Measurements from ENCODE around the gene CD33.

GRCh38 chr19:51195316-51195586 lies 29.6 kb upstream of the CD33 start:
- TF ChIP-seq, protein P1, sequence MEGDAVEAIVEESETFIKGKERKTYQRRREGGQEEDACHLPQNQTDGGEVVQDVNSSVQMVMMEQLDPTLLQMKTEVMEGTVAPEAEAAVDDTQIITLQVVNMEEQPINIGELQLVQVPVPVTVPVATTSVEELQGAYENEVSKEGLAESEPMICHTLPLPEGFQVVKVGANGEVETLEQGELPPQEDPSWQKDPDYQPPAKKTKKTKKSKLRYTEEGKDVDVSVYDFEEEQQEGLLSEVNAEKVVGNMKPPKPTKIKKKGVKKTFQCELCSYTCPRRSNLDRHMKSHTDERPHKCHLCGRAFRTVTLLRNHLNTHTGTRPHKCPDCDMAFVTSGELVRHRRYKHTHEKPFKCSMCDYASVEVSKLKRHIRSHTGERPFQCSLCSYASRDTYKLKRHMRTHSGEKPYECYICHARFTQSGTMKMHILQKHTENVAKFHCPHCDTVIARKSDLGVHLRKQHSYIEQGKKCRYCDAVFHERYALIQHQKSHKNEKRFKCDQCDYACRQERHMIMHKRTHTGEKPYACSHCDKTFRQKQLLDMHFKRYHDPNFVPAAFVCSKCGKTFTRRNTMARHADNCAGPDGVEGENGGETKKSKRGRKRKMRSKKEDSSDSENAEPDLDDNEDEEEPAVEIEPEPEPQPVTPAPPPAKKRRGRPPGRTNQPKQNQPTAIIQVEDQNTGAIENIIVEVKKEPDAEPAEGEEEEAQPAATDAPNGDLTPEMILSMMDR (IDR thresholded peaks at IDR 0.05; ENCODE audit: low read depth, low read length), result no peak
- TF ChIP-seq MAX (IDR thresholded peaks at IDR 0.05; ENCODE audit: low read depth, low read length) (no peak), POLR2A (IDR thresholded peaks at IDR 0.05; ENCODE audit: extremely low read depth, insufficient read length) (no peak)

Measured in NB4 (cell line).